Skeletal muscle satellite cell (primary cell): ENCODE results near the gene HECTD4.
"Not testable (repeated sequence)": the region's sequence is repeated elsewhere in the genome, so short reads cannot be mapped to it uniquely, and the experiment has no call there.

ENCODE experiments used
- H3K27me3 ChIP-seq: 2 replicates; pipeline ENCODE4 v1.7.0; 2013; ENCODE audit warnings: low read length; ENCODE audit not compliant: control insufficient read depth, insufficient read depth
- H3K36me3 ChIP-seq: 2 replicates; pipeline ENCODE4 v1.7.0; 2013; ENCODE audit warnings: mild to moderate bottlenecking, control low read depth, low read length; ENCODE audit not compliant: insufficient read depth
- H3K4me1 ChIP-seq: 2 replicates; pipeline ENCODE4 v1.7.0; 2013; ENCODE audit warnings: low read length; ENCODE audit not compliant: control insufficient read depth, insufficient read depth
- H3K4me2 ChIP-seq: 2 replicates; pipeline ENCODE4 v1.7.0; 2013; ENCODE audit warnings: mild to moderate bottlenecking, low read length
- H3K4me3 ChIP-seq: 2 replicates; pipeline ENCODE4 v1.7.0; 2013; ENCODE audit warnings: low read length
- H3K9ac ChIP-seq: 2 replicates; pipeline ENCODE4 v1.7.0; 2013; ENCODE audit warnings: mild to moderate bottlenecking, low read depth, low read length, moderate library complexity
- H3K9me3 ChIP-seq: replicated peaks from 2 replicates; pipeline ENCODE4 v1.7.0; 2013; ENCODE audit warnings: mild to moderate bottlenecking, control low read depth, low read length

The HECTD4 gene

GRCh38 chr12:112226768-112227167, 155.5 kb downstream of the HECTD4 start:
- Histone ChIP-seq H3K4me2 (no peak overlapping the region), H3K4me3 (no peak overlapping the region), H3K27me3 (no peaks in the 10 kb centered on the region), H3K36me3 (peaks cover 51% of the 10 kb centered on the region), H3K4me1 (no peaks in the 10 kb centered on the region), H3K9me3 (no peaks in the 10 kb centered on the region), H3K9ac (no peak overlapping the region)

DNA sequence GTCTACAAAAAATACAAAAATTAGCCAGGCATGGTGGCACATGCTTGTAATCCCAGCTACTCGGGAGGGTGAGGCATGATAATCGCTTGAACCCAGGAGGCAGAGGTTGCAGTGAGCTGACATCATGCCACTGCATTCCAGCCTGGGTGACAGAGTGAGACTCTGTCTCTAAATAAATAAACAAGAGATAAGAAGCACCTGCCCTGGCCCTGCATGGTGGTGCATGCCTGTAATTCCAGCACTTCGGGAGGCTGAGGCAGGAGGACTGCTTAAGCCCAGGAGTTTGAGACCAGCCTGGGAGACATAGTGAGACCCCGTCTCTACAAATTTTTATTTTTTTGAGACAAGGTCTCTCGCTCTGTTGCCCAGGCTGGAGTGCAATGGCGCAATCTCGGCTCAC, 161.6 kb downstream of the HECTD4 start:
- not testable (repeated sequence) for H3K4me2 ChIP-seq, H3K9ac ChIP-seq, H3K9me3 ChIP-seq, H3K27me3 ChIP-seq, H3K4me3 ChIP-seq, H3K4me1 ChIP-seq
- peaks cover 18% of the 10 kb centered on the region for H3K36me3 ChIP-seq

DNA sequence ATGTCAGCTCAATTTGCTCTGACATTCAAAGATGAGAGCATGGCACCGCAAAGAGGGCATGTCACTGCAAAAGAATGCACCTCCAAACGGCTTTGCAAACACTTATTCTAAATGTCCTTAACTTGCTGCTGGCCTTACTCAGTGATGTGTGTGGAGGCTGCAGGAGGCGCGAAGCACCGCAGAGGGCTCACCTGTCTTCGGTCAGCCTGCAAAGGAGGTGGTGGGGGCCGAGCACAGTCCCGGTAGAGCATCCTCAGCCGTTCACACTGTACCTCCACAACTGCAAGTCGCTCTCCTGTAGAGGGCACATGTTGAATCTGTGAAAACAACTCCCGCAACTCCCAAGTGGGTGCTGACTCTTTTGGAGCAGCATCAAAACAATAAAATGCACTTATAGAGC, 163.0 kb downstream of the HECTD4 start:
- H3K4me1 ChIP-seq: peaks cover 4% of the 10 kb centered on the region
- H3K9me3 ChIP-seq: no peaks in the 10 kb centered on the region
- no peak overlapping the region for H3K4me3 ChIP-seq
- H3K9ac ChIP-seq: no peak overlapping the region
- H3K27me3 ChIP-seq: no peaks in the 10 kb centered on the region
- no peak overlapping the region for H3K4me2 ChIP-seq
- peaks cover 24% of the 10 kb centered on the region for H3K36me3 ChIP-seq

GRCh38 chr12:112218150-112218549, 164.1 kb downstream of the HECTD4 start:
- H3K27me3 ChIP-seq: no peaks in the 10 kb centered on the region
- H3K4me1 ChIP-seq: peaks cover 4% of the 10 kb centered on the region
- no peak overlapping the region for H3K9ac ChIP-seq
- H3K4me3 ChIP-seq: no peak overlapping the region
- no peak overlapping the region for H3K4me2 ChIP-seq
- H3K36me3 ChIP-seq: peaks cover 24% of the 10 kb centered on the region
- no peaks in the 10 kb centered on the region for H3K9me3 ChIP-seq

DNA sequence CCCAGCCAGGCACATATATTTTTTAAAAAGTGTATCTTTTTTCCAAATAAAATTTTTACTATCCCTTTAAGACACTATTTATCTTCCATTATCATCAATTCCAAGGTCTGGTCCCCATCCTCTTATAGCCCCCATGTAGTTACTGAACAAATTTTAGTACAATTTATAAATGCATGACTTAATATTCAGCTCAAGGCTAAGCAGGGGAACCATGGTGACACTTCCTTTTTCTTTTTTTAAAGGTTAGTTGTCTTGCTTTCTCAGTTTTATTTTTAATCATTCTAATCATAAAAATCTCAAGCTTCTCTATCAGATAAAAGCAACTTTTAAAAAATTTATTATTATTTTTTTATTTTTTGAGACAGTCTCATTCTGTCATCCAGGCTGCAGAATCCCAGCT, 164.6 kb downstream of the HECTD4 start:
- H3K4me3 ChIP-seq: no peak overlapping the region
- H3K36me3 ChIP-seq: peaks cover 19% of the 10 kb centered on the region

GRCh38 chr12:112216223-112216622, 166.0 kb downstream of the HECTD4 start:
- Histone ChIP-seq H3K4me2 (no peak overlapping the region), H3K27me3 (no peaks in the 10 kb centered on the region), H3K36me3 (peaks cover 32% of the 10 kb centered on the region), H3K9ac (no peak overlapping the region), H3K4me3 (no peak overlapping the region), H3K9me3 (no peaks in the 10 kb centered on the region), H3K4me1 (peaks cover 4% of the 10 kb centered on the region)

More for the DNA sequence above, 164.6 kb downstream of the HECTD4 start:
- peaks cover 4% of the 10 kb centered on the region for H3K4me1 ChIP-seq
- H3K27me3 ChIP-seq: no peaks in the 10 kb centered on the region
- H3K9ac ChIP-seq: no peak overlapping the region
- no peak overlapping the region for H3K4me2 ChIP-seq
- no peaks in the 10 kb centered on the region for H3K9me3 ChIP-seq

DNA sequence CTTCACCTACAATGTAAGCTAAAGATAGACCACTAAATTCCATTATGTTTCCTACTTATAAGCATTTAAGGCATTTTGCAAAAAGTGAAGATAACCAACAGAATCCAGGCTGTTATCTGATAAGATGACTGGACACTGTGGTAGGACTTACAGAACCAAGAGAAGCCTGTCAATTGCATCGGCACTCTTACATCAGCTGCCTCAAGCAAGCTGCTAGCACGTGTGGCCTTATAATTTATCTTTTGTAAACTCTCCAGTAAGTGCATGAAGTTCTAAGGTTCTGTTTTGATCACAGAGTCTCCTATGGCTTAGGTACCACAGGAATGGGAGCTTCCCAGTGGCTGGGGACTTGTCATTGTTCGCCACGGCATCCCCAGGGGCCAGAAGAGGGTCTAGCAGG, 168.2 kb downstream of the HECTD4 start:
- Histone ChIP-seq H3K4me2 (no peak overlapping the region), H3K36me3 (peaks cover 50% of the 10 kb centered on the region)

DNA sequence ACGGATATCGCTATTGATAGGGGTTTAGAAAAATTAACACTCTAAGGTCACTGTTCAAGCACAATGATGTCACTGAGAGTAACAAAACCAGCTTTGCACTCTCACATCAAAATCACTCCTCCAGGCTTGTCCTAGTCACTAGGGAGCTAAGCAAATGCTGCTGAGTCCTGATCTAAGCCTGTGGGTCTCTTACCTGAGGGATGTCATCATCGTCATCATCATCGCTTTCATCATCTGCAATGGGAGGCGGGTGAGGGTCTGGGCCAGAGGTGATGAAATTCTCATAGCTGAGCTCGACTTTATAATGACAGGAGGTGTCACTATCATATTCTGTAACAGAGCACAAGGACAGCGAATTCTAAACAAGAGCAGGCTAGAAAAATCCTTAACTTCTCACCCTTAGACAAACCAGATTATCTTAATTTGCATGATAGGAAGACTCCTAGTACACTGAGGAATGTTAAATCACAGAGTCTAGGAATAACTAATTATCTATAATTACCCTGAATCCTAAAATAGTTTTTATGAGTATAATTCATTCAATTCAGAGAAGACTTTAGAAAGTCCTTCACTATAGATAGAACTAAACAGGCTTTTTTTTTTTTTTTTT, 173.8 kb downstream of the HECTD4 start:
- H3K4me1 ChIP-seq: no peaks in the 10 kb centered on the region
- H3K36me3 ChIP-seq: peaks cover 53% of the 10 kb centered on the region
- no peak overlapping the region for H3K4me2 ChIP-seq
- no peak overlapping the region for H3K4me3 ChIP-seq
- H3K27me3 ChIP-seq: no peaks in the 10 kb centered on the region
- no peak overlapping the region for H3K9ac ChIP-seq
- H3K9me3 ChIP-seq: no peaks in the 10 kb centered on the region

More for the DNA sequence above, 168.2 kb downstream of the HECTD4 start:
- H3K4me1 ChIP-seq: peaks cover 4% of the 10 kb centered on the region
- H3K4me3 ChIP-seq: no peak overlapping the region
- no peak overlapping the region for H3K9ac ChIP-seq
- no peaks in the 10 kb centered on the region for H3K27me3 ChIP-seq
- no peaks in the 10 kb centered on the region for H3K9me3 ChIP-seq

- no peaks in the 10 kb centered on the region for H3K27me3 ChIP-seq
- no peak overlapping the region for H3K4me2 ChIP-seq
- no peak overlapping the region for H3K4me3 ChIP-seq
- no peak overlapping the region for H3K9ac ChIP-seq
- H3K9me3 ChIP-seq: no peaks in the 10 kb centered on the region
- H3K4me1 ChIP-seq: no peaks in the 10 kb centered on the region
- H3K36me3 ChIP-seq: peaks cover 59% of the 10 kb centered on the region
Measured at GRCh38 chr12:112207397-112207924, 174.8 kb downstream of the HECTD4 start.

DNA sequence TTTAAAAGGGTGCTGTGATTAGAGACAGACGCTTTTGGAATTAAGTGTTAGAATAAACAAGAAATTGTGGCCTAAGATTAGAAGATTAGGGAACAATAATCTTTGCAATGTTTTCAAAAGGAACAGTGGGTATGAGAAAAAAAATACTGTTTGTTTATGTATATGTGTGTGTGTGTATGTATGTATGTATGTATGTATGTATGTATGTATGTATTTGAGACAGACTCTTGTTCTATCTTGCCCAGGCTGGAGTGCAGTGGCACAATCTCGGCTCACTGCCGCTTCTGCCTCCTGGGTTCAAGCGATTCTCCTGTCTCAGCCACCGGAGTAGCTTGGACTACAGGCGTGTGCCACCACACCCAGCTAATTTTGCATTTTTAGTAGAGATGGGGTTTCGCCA, 175.3 kb downstream of the HECTD4 start:
- Histone ChIP-seq H3K4me1 (no peaks in the 10 kb centered on the region), H3K4me3 (no peak overlapping the region), H3K27me3 (no peaks in the 10 kb centered on the region), H3K9ac (no peak overlapping the region), H3K9me3 (no peaks in the 10 kb centered on the region), H3K4me2 (no peak overlapping the region), H3K36me3 (peaks cover 57% of the 10 kb centered on the region)

GRCh38 chr12:112199136-112199535, 183.1 kb downstream of the HECTD4 start:
- Histone ChIP-seq H3K9ac (no peak overlapping the region), H3K36me3 (peaks cover 54% of the 10 kb centered on the region), H3K4me1 (no peaks in the 10 kb centered on the region), H3K27me3 (no peaks in the 10 kb centered on the region), H3K4me3 (no peak overlapping the region), H3K9me3 (no peaks in the 10 kb centered on the region), H3K4me2 (no peak overlapping the region)

DNA sequence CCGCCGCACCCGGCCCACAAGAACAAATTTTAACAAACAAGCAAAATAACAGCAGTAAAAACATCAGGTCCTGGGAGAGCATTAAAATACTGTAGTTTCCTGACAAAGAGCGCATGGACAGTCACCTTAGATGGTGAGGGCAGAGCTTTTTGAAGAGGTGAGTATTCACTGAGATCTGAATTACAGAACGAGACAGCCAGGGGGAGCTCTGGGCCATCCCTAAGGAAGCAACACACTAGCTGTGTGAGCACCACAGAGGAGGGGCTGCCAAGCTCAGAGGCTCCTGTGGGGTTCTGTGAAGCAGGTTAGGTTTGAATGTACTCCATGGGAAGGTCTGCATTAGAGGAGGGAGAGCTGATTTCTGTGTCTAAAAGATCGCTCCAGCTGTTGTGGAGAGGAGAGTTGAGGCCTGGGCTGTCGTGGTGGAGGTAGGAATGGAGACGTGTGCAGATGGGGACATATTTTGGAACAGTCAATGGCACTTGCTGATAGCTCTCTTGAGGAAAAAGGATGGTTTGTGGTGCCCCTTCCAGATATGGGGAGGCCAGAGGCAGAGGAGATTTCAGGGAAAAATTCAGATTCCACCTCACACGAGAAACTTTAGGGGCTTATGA, 184.0 kb downstream of the HECTD4 start:
- H3K9ac ChIP-seq: no peak overlapping the region
- no peak overlapping the region for H3K4me3 ChIP-seq
- no peaks in the 10 kb centered on the region for H3K9me3 ChIP-seq
- H3K4me2 ChIP-seq: no peak overlapping the region
- no peaks in the 10 kb centered on the region for H3K27me3 ChIP-seq
- H3K36me3 ChIP-seq: peaks cover 54% of the 10 kb centered on the region
- no peaks in the 10 kb centered on the region for H3K4me1 ChIP-seq
